Hepatocyte (in vitro differentiated cells): ENCODE measurements around the gene DPP9. TPM values are rescaled to one million over a fixed set of nuclear protein-coding genes. Genes with fewer than 3 reads are reported as not detected.

Experiments used
- DNase-seq: peaks from one replicate; pipeline ENCODE4 v3.0.0-alpha.2; 2016; ENCODE audit warnings: low spot score
- H2AFZ ChIP-seq: fragments of 200-600 bp; sonication (generic); 2 replicates; pipeline ENCODE4 v1.6.0; 2016; ENCODE audit warnings: antibody characterized with exemption, mild to moderate bottlenecking
- H3K27ac ChIP-seq: fragments of 200-600 bp; sonication (generic); 2 replicates; pipeline ENCODE4 v1.5.1; 2016; ENCODE audit warnings: mild to moderate bottlenecking
- H3K27me3 ChIP-seq: fragments of 200-600 bp; sonication (generic); 2 replicates; pipeline ENCODE4 v1.6.1; 2016
- H3K36me3 ChIP-seq: fragments of 200-600 bp; sonication (generic); replicated peaks from 2 replicates; pipeline ENCODE4 v1.5.1; 2016; ENCODE audit warnings: low read depth; ENCODE audit not compliant: insufficient read depth
- H3K4me1 ChIP-seq: fragments of 200-600 bp; sonication (generic); 2 replicates; pipeline ENCODE4 v1.5.1; 2016; ENCODE audit warnings: mild to moderate bottlenecking, moderate library complexity; ENCODE audit not compliant: insufficient read depth
- H3K4me2 ChIP-seq: fragments of 200-600 bp; sonication (generic); 2 replicates; pipeline ENCODE4 v1.6.0; 2016
- H3K4me3 ChIP-seq: fragments of 200-600 bp; sonication (generic); 2 replicates; pipeline ENCODE4 v1.5.1; 2016; ENCODE audit warnings: mild to moderate bottlenecking
- H3K79me2 ChIP-seq: fragments of 200-600 bp; sonication (generic); 2 replicates; pipeline ENCODE4 v1.6.0; 2017; ENCODE audit warnings: mild to moderate bottlenecking
- H3K9me2 ChIP-seq: fragments of 200-600 bp; sonication (generic); replicated peaks from 2 replicates; pipeline ENCODE4 v1.6.0; 2017; ENCODE audit warnings: mild to moderate bottlenecking; ENCODE audit not compliant: insufficient read depth
- H3K9me3 ChIP-seq: fragments of 200-600 bp; sonication (generic); 2 replicates; pipeline ENCODE4 v1.5.1; 2016; ENCODE audit warnings: low read depth, mild to moderate bottlenecking
- H4K20me1 ChIP-seq: fragments of 200-600 bp; sonication (generic); 2 replicates; pipeline ENCODE4 v1.6.0; 2016; ENCODE audit warnings: mild to moderate bottlenecking; ENCODE audit not compliant: insufficient read depth, poor library complexity, severe bottlenecking
- CTCF ChIP-seq: fragments of 200-600 bp; sonication (generic); IDR thresholded peaks from 2 replicates; pipeline ENCODE4 v1.5.1; 2016; ENCODE audit warnings: antibody characterized with exemption, mild to moderate bottlenecking; ENCODE audit not compliant: poor library complexity
- EZH2 ChIP-seq: fragments of 200-600 bp; sonication (generic); IDR thresholded peaks from 2 replicates; pipeline ENCODE4 v1.6.1; 2016; ENCODE audit warnings: antibody characterized with exemption, mild to moderate bottlenecking, borderline replicate concordance
- EZH2phosphoT487 ChIP-seq: fragments of 200-600 bp; sonication (generic); IDR thresholded peaks from one replicate; pipeline ENCODE4 v1.6.1; 2018; ENCODE audit warnings: antibody characterized with exemption, mild to moderate bottlenecking, low read depth, moderate library complexity; ENCODE audit not compliant: unreplicated experiment, severe bottlenecking
- WGBS: methylation state at CpG from one replicate; pipeline ENCODE4 v1.1.6; 2016; ENCODE audit warnings: low lambda C conversion rate; ENCODE audit errors: missing lambda C conversion rate; 5-methylcytosine and 5-hydroxymethylcytosine counted together
- polyA plus RNA-seq: library from polyadenylated mRNA; unstranded; fragments of >200 nt; fragmentation: Nextera tagmentation; extraction: Ambion mirVana; gene quantifications from 2 replicates; pipeline ENCODE4 v1.2.1, GENCODE V29; 2016
- total RNA-seq: library from RNA; depleted of rRNA; stranded (reverse); fragments of >200 nt; gene quantifications from 2 replicates; pipeline ENCODE4 v1.2.3, GENCODE V29; 2014

DPP9 gene
- total and polyA plus RNA-seq, 2 experiments from 2014 or later = 27.6 to 32.7 TPM

DNA sequence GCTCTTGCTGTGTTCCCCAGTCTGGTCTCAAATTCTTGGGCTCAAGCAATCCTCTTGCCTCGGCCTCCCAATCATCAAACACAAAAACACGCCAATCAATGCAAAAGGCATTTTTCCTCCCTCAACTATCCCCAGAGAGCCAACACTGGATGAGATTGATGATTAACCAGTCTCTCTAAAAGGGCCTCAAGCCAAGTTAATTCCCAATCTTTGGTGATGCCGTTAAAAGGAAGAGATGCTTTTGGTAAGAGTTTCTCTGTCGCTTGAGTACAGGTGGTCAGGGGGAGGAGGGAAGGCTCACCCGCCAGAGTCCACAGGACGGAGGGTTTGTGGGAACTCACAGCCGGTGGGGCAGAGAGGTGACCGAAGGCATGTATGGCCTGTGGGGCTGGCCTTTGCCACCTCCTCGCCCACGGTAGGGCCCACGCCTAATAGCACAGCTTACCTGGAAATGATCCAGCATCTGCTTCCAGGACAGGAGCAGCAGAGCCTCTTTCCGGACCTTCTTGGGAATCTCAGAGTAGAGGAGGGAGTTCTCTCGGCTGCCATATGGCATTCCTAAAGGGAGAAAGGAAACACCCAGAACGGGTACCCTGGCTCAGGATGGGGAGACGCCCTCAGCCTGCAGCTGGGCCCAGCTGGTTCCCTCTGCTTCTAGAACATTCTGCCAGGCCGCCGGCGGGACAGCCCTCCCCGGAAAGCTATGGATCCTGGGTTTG, 18.1 kb downstream of the DPP9 start:
- no peaks in the 10 kb centered on the region for H3K9me3 ChIP-seq
- TF ChIP-seq EZH2phosphoT487 (no peak), CTCF (no peak), EZH2 (no peak)
- no peaks in the 10 kb centered on the region for H3K36me3 ChIP-seq
- H4K20me1 ChIP-seq = no peaks in the 10 kb centered on the region
- H3K4me3 ChIP-seq = no peak overlapping the region
- WGBS = 83% methylated on average over 19 of the region's 19 CpGs
- peak overlapping the region; percentile 60 for H3K4me2 ChIP-seq
- H2AFZ ChIP-seq = no peak overlapping the region
- no peaks in the 10 kb centered on the region for H3K79me2 ChIP-seq
- no peaks in the 10 kb centered on the region for H3K9me2 ChIP-seq
- no peak for DNase-seq
- peak overlapping the region; percentile 36 for H3K27ac ChIP-seq
- H3K4me1 ChIP-seq = peaks cover 13% of the 10 kb centered on the region
- no peaks in the 10 kb centered on the region for H3K27me3 ChIP-seq

- TF ChIP-seq EZH2 (no peak), CTCF (no peak), EZH2phosphoT487 (no peak)
- no peak overlapping the region for H3K4me3 ChIP-seq
- no peaks in the 10 kb centered on the region for H3K27me3 ChIP-seq
- no peak overlapping the region for H2AFZ ChIP-seq
- no peaks in the 10 kb centered on the region for H3K9me2 ChIP-seq
- no peak overlapping the region for H3K4me2 ChIP-seq
- 96% methylated on average over 9 of the region's 9 CpGs for WGBS
- no peaks in the 10 kb centered on the region for H4K20me1 ChIP-seq
- no peaks in the 10 kb centered on the region for H3K36me3 ChIP-seq
- no peaks in the 10 kb centered on the region for H3K79me2 ChIP-seq
- no peak for DNase-seq
- H3K4me1 ChIP-seq = peaks cover 13% of the 10 kb centered on the region
- no peak overlapping the region for H3K27ac ChIP-seq
- H3K9me3 ChIP-seq = no peaks in the 10 kb centered on the region
Measured at GRCh38 chr19:4704317-4704673, 19.3 kb downstream of the DPP9 start.

GRCh38 chr19:4703671-4704316, 19.8 kb downstream of the DPP9 start:
- H3K4me3 ChIP-seq = no peak overlapping the region
- H3K9me3 ChIP-seq = no peaks in the 10 kb centered on the region
- no peaks in the 10 kb centered on the region for H3K79me2 ChIP-seq
- no peak for DNase-seq
- no peaks in the 10 kb centered on the region for H4K20me1 ChIP-seq
- 98% methylated on average over 27 of the region's 28 CpGs for WGBS
- no peak overlapping the region for H3K4me2 ChIP-seq
- no peaks in the 10 kb centered on the region for H3K27me3 ChIP-seq
- H3K36me3 ChIP-seq = no peaks in the 10 kb centered on the region
- no peaks in the 10 kb centered on the region for H3K9me2 ChIP-seq
- no peak for TF ChIP-seq CTCF
- peaks cover 13% of the 10 kb centered on the region for H3K4me1 ChIP-seq
- H3K27ac ChIP-seq = no peak overlapping the region
- H2AFZ ChIP-seq = no peak overlapping the region
